A549 treated with AZD2906 at 1 μM for 4 hours (cell line): ENCODE measurements around the gene SCGB1D2. TPM values are rescaled to one million over a fixed set of nuclear protein-coding genes. Genes with fewer than 3 reads are reported as not detected.

ENCODE experiments used
- total RNA-seq: library from RNA; stranded (reverse); fragments of 200-300 nt; extraction: Qiagen RNA extraction; gene quantifications from 5 replicates; pipeline ENCODE4 v1.2.3, GENCODE V29; 2022

SCGB1D2 gene
- total RNA-seq, result not detected in 5 replicates

DNA sequence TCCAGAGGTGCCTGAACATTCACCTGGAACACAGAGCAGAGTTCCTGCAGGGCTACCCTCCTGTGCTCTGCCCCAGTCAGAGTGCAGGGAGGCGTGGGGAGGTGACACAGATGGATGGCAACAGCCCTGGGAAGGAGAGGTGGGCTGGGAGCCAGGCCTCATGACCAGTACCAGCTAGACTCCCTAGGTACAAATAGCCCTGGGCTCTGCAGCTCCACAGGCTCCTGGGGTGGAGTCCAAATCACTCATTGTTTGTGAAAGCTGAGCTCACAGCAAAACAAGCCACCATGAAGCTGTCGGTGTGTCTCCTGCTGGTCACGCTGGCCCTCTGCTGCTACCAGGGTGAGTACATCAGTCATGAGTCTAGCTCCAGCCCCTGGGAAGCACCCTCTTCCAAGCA is at the start of gene SCGB1D2:
Gene SCGB1D2 (plus strand): TSS at position 219 of the 400 bp plus-strand sequence. CDS start 69 bp downstream, at position 288.

GRCh38 chr11:62269654-62270278 is 27.7 kb downstream of the SCGB1D2 start, which contains the start of gene SCGB2A2:
Gene SCGB2A2, plus strand, starts transcription at chr11:62270158. Its CDS starts 59 bp downstream, at chr11:62270217.

Other genes starting within 250 kb of the SCGB1D2 start
- 44.5 to 52.0 TPM (median 50.4 TPM) in 5 replicates for gene INCENP, start 118.2 kb upstream of the SCGB1D2 start, total RNA-seq
- gene SCGB1D1, start 52.0 kb upstream of the SCGB1D2 start, total RNA-seq, result not detected in 5 replicates
- not detected in 5 replicates for gene SCGB2A1, start 33.6 kb upstream of the SCGB1D2 start, total RNA-seq
- gene SCGB2A2, start 27.9 kb downstream of the SCGB1D2 start, total RNA-seq, result not detected in 5 replicates
- gene SCGB1D4, start 56.8 kb downstream of the SCGB1D2 start, total RNA-seq, result not detected in 5 replicates
- 10.4 to 15.5 TPM (median 13.7 TPM) in 5 replicates for gene ASRGL1, start 95.2 kb downstream of the SCGB1D2 start, total RNA-seq
- gene SCGB1A1, start 176.8 kb downstream of the SCGB1D2 start, total RNA-seq, result 0.23 to 0.69 TPM (median 0.37 TPM) in 3 of 5 replicates, not detected in the others